Ascending aorta (tissue), 2 donors: ENCODE measurements around the gene MYO1E. TPM values are rescaled to one million over a fixed set of nuclear protein-coding genes. Genes with fewer than 3 reads are reported as not detected.

Experiments
- DNase-seq, 2 donors: peaks; one replicate each; pipeline ENCODE4 v3.0.0-alpha.2; 2019; ENCODE audit warnings: low spot score in 2 of 2
- H3K27ac ChIP-seq, 2 donors: fragments of 200-600 bp; sonication (generic); one replicate each; pipeline ENCODE4 v1.5.1; 2016 to 2017; ENCODE audit warnings: mild to moderate bottlenecking in 1 of 2
- H3K27me3 ChIP-seq: fragments of 200-600 bp; sonication (generic); one replicate; pipeline ENCODE4 v1.5.1; 2017
- H3K36me3 ChIP-seq, 2 donors: fragments of 200-600 bp; sonication (generic); one replicate each; pipeline ENCODE4 v1.5.1; 2016
- H3K4me1 ChIP-seq, 2 donors: fragments of 200-600 bp; sonication (generic); one replicate each; pipeline ENCODE4 v1.5.1; 2016 to 2017; ENCODE audit warnings: mild to moderate bottlenecking in 1 of 2
- H3K4me3 ChIP-seq, 2 donors: fragments of 200-600 bp; sonication (generic); one replicate each; pipeline ENCODE4 v1.5.1; 2016 to 2017; ENCODE audit warnings: mild to moderate bottlenecking in 1 of 2
- H3K9me3 ChIP-seq, 2 donors: fragments of 200-600 bp; sonication (generic); one replicate each; pipeline ENCODE4 v1.5.1; 2016
- CTCF ChIP-seq, 3 experiments: fragments of 200-600 bp in 2 of 3; fragments of 450-650 bp in 1 of 3; sonication (generic) in 2 of 3; IDR thresholded peaks; one replicate each; pipeline ENCODE4 v1.5.1; 2016 to 2019; ENCODE audit warnings: antibody characterized with exemption in 3 of 3, mild to moderate bottlenecking in 1 of 3, moderate library complexity in 1 of 3
- intact Hi-C: fragments of 100-400 bp; cut with DNase I; formaldehyde crosslinking; loops from one replicate; pipeline ENCODE4 v1.15.1; 2023
- total RNA-seq: library from RNA; depleted of rRNA; stranded (reverse); fragments of >200 nt; gene quantifications from one replicate; pipeline ENCODE4 v1.1.0, GENCODE V29; 2016

MYO1E gene
- total RNA-seq, 1 donor from 2014 or later = 48.0 TPM

GRCh38 chr15:59157396-59157795, 215.3 kb downstream of the MYO1E start:
- H3K9me3 ChIP-seq = no peaks in the 10 kb centered on the region
- no peaks in the 10 kb centered on the region for H3K27me3 ChIP-seq
- no peaks in the 10 kb centered on the region for H3K4me1 ChIP-seq
- TF ChIP-seq CTCF (IDR thresholded peaks at IDR 0.05) = no peak
- no peak for DNase-seq
- H3K36me3 ChIP-seq = peaks cover 77 to 100% of the 10 kb centered on the region in 2 donors
- H3K27ac ChIP-seq = no peak overlapping the region
- intact Hi-C loops = no loop called here
- H3K4me3 ChIP-seq = no peak overlapping the region

- TF ChIP-seq CTCF (IDR thresholded peaks at IDR 0.05) = no peak
- intact Hi-C loops = no loop called here
- Histone ChIP-seq H3K4me1 (peaks cover 2 to 3% of the 10 kb centered on the region in 2 donors), H3K27ac (no peak overlapping the region), H3K27me3 (no peaks in the 10 kb centered on the region), H3K36me3 (peaks cover 65 to 100% of the 10 kb centered on the region in 2 donors), H3K9me3 (no peaks in the 10 kb centered on the region), H3K4me3 (no peak overlapping the region)
- DNase-seq = no peak
Measured at GRCh38 chr15:59155431-59155830, 217.2 kb downstream of the MYO1E start.

GRCh38 chr15:59154243-59154642, 218.4 kb downstream of the MYO1E start:
- peaks cover 55 to 98% of the 10 kb centered on the region in 2 donors for H3K36me3 ChIP-seq
- peaks cover 6 to 7% of the 10 kb centered on the region in 2 donors for H3K4me1 ChIP-seq
- H3K9me3 ChIP-seq = no peaks in the 10 kb centered on the region
- intact Hi-C loops = no loop called here
- no peaks in the 10 kb centered on the region for H3K27me3 ChIP-seq
- peak overlapping the region in 1 of 2 donors; percentile 46 for H3K27ac ChIP-seq
- no peak for DNase-seq
- no peak for TF ChIP-seq CTCF (IDR thresholded peaks at IDR 0.05)
- no peak overlapping the region for H3K4me3 ChIP-seq

GRCh38 chr15:59153466-59153865, 219.2 kb downstream of the MYO1E start:
- no peak for DNase-seq
- Histone ChIP-seq H3K4me1 (peaks cover 7 to 8% of the 10 kb centered on the region in 2 donors), H3K27ac (peak overlapping the region in 1 of 2 donors; percentile 12), H3K27me3 (no peaks in the 10 kb centered on the region), H3K36me3 (peaks cover 49 to 92% of the 10 kb centered on the region in 2 donors), H3K4me3 (no peak overlapping the region), H3K9me3 (no peaks in the 10 kb centered on the region)
- intact Hi-C loops = no loop called here
- TF ChIP-seq CTCF (IDR thresholded peaks at IDR 0.05) = no peak

- peak overlapping the region in 1 of 2 donors; percentile 12 for H3K27ac ChIP-seq
- DNase-seq = no peak
- no peaks in the 10 kb centered on the region for H3K27me3 ChIP-seq
- H3K4me3 ChIP-seq = no peak overlapping the region
- H3K9me3 ChIP-seq = no peaks in the 10 kb centered on the region
- intact Hi-C loops = no loop called here
- TF ChIP-seq CTCF (IDR thresholded peaks at IDR 0.05) = no peak
- H3K36me3 ChIP-seq = peaks cover 43 to 86% of the 10 kb centered on the region in 2 donors
- H3K4me1 ChIP-seq = peaks cover 7 to 13% of the 10 kb centered on the region in 2 donors
Measured at GRCh38 chr15:59152694-59153450, 219.8 kb downstream of the MYO1E start.
